ENCODE results near the gene PWWP2B. TPM values are rescaled to one million over a fixed set of nuclear protein-coding genes. Genes with fewer than 3 reads are reported as not detected.

The PWWP2B gene
- total RNA-seq, 4 donors from 2014 or later, result 28.3 to 33.1 (median 28.9) TPM

DNA sequence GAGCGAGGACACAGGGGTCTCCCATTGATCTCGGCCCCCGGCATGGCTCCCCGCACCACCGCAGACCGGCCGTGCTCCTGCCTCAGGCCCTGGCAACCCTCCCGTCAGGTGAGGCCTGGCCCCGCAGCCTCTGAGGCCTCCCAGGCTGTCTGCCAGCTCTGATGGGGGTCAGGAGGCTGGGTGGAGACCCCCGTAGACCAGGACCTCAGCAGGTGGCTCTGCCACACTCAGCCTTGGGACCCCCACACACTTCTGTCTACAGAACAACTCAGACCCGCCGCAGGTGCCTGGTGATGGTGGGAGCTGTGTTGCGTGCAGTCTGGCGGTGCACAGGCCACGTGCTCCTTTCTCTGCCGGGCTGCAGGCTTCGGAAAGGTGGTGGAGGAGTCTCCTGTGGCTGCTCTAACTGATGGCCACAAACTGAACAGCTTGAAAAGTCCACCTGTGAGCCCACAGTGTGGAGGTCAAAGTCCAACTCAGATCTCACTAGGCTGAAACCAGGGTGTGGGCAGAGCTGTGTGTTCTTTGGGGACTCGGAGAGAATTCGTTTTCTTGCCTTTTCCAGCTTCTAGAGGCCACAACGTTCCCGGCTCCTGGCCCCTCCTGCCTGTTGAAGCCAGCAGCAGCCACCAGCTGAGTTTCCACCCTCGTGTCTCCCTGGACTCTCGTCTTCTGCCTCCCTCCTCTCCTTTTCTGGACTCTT lies 62.5 kb downstream of the PWWP2B start:
- intact Hi-C loops (cut with DNase I; ENCODE audit: low total_unique reads), result loop anchor here (5.0 kb wide), 2 partner anchors 178 to 237 kb away; no protein-coding TSS in a partner anchor
- no peak for TF ChIP-seq POLR2A (IDR thresholded peaks at IDR 0.05)
- TF ChIP-seq, protein P1, sequence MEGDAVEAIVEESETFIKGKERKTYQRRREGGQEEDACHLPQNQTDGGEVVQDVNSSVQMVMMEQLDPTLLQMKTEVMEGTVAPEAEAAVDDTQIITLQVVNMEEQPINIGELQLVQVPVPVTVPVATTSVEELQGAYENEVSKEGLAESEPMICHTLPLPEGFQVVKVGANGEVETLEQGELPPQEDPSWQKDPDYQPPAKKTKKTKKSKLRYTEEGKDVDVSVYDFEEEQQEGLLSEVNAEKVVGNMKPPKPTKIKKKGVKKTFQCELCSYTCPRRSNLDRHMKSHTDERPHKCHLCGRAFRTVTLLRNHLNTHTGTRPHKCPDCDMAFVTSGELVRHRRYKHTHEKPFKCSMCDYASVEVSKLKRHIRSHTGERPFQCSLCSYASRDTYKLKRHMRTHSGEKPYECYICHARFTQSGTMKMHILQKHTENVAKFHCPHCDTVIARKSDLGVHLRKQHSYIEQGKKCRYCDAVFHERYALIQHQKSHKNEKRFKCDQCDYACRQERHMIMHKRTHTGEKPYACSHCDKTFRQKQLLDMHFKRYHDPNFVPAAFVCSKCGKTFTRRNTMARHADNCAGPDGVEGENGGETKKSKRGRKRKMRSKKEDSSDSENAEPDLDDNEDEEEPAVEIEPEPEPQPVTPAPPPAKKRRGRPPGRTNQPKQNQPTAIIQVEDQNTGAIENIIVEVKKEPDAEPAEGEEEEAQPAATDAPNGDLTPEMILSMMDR (IDR thresholded peaks at IDR 0.05), result no peak
- DNase-seq (ENCODE audit: low spot score in 2 of 2), result no peak
- no peak overlapping the region for H3K4me3 ChIP-seq (ENCODE audit: low read depth, poor library complexity, severe bottlenecking)
- WGBS, 2 donors, result 72 to 79% methylated on average over 19 to 22 of the region's 23 CpGs

DNA sequence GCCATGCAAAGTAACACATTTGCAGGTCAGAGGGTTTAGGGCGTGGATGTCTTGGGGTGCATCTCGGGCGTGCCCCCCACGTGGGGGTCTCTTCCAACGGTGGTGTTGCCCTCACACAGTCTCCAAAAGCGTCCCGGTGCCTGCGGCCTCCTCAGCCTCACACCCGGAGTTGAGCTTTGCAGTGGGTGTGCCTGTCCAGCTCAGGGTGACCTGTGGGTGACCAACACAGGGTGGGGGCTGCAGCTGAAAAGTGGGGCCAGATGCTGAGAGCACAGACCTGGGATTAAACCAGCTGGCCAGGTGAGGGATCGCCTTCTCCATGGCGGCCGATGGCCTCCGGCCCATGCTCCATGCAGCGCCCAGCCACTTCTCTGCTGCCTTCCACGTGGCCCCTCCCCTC lies 63.1 kb downstream of the PWWP2B start:
- TF ChIP-seq, protein P1 (IDR thresholded peaks at IDR 0.05), result no peak
- no peak for TF ChIP-seq POLR2A (IDR thresholded peaks at IDR 0.05)
- DNase-seq (ENCODE audit: low spot score in 2 of 2), result no peak
- 80 to 83% methylated on average over 6 to 15 of the region's 15 CpGs for WGBS, 2 donors
- H3K4me3 ChIP-seq (ENCODE audit: low read depth, poor library complexity, severe bottlenecking), result no peak overlapping the region
- intact Hi-C loops (cut with DNase I; ENCODE audit: low total_unique reads), result no loop called here

DNA sequence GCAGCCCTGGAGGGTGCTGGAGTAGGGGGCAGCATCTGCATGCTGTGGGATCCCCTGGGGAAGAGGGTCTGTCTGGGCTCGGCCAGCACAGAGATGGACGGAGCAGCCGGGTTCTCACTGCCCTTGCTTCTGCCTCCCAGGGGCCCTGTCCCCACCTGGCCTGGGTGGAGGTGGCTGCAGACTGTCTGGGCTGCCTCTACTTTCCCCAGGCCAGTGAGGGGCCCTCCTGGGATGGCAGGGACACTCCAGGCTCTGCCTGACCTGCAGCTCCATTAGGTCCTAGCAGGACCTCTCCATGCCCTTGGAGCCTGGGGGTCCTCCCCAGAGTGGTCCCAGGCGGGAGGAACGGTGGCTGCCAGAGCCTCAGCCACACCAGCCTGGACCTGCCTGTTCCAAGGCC lies 63.7 kb downstream of the PWWP2B start:
- TF ChIP-seq POLR2A (IDR thresholded peaks at IDR 0.05), result no peak
- TF ChIP-seq, protein P1 (IDR thresholded peaks at IDR 0.05), result no peak
- DNase-seq (ENCODE audit: low spot score in 2 of 2), result no peak
- 86 to 98% methylated on average over 5 of the region's 5 CpGs for WGBS, 2 donors
- no peak overlapping the region for H3K4me3 ChIP-seq (ENCODE audit: low read depth, poor library complexity, severe bottlenecking)
- intact Hi-C loops (cut with DNase I; ENCODE audit: low total_unique reads), result no loop called here

DNA sequence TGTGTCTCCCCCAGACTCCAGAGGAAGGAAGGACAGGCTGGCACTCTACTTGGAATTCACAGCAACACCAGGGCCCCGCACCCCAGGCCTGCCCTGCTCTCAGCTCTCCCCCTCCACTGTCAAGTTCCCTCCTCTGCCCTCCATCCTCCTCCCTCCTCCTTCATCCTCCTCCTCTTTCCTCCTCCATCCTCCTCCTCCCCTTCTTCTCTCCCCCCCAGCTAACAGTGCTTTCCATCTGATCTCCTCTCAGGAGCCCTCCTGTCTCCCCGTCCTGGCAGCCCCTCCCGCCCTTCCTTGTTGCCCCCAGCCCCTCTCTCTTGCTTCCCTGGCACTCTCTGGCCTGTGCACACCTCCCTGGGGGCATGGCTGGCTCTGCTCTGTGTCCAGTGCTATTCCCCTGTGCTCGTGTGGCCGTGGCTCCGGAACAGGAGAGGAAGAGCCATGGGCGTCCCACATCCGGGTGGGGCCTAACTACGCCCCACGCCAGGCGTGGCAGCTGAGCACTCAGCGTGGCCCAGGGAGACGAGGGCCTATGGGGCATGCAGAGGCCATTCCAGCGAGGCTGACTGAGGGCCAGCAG lies 64.2 kb downstream of the PWWP2B start:
- 58 to 73% methylated on average over 10 to 12 of the region's 14 CpGs for WGBS, 2 donors
- TF ChIP-seq, protein P1 (IDR thresholded peaks at IDR 0.05), result no peak
- TF ChIP-seq POLR2A (IDR thresholded peaks at IDR 0.05), result no peak
- intact Hi-C loops (cut with DNase I; ENCODE audit: low total_unique reads), result no loop called here
- no peak overlapping the region for H3K4me3 ChIP-seq (ENCODE audit: low read depth, poor library complexity, severe bottlenecking)
- no peak for DNase-seq (ENCODE audit: low spot score in 2 of 2)

DNA sequence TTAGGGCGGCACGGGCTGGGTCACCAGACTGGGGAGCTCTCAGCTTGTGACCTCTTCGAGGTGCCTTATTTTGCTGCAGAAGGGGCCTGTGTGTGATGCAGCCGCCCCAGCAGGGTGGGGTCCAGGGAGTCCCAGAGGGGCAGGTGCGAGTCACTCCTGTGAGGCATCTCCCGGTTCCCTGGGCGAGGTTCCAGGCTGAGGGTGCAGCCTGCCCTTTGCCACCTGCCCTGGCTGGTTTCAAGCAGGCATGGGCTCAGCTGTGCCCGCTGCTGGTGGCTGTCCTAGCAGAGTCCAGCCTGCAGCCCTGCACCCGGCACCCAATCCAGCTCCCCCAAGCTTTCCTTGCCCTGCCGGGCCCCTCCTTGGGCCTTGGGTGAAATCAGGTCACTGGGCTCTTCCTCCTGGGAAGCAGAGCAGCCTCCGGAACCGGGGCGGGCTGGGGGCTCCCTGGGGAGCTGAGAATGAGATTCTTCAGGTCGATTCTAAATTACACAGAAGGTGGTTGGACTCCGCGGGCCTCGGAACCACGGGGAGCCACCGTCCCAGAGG lies 64.8 kb downstream of the PWWP2B start:
- H3K4me3 ChIP-seq (ENCODE audit: low read depth, poor library complexity, severe bottlenecking), result no peak overlapping the region
- WGBS, 2 donors, result 75 to 81% methylated on average over 11 to 14 of the region's 19 CpGs
- intact Hi-C loops (cut with DNase I; ENCODE audit: low total_unique reads), result no loop called here
- DNase-seq (ENCODE audit: low spot score in 2 of 2), result no peak
- TF ChIP-seq, protein P1 (IDR thresholded peaks at IDR 0.05), result no peak
- TF ChIP-seq POLR2A (IDR thresholded peaks at IDR 0.05), result no peak
